ENCODE measurements around the gene CFAP251.
A peak's percentile ranks its signal among the peaks of the same experiment; 100 is the strongest.
"Not testable (repeated sequence)": the region's sequence is repeated elsewhere in the genome, so short reads cannot be mapped to it uniquely, and the experiment has no call there.

CFAP251 gene

DNA sequence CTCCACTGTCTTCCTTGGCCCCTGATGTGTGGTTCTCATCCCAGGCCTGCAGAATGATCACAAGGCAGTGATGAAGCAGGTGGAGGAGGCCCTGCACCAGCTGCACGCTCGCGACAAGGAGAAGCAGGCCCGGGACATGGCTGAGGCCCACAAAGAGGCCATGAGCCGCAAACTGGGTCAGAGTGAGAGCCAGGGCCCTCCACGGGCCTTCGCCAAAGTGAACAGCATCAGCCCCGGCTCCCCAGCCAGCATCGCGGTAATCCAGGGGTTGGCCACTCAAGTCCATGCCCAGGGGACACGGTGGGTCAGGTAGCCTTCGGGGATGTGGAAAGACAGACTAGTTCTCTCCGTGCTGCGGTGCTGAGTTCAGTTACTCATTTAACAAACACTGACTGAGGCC, 18.8 kb upstream of the CFAP251 start:
- no peak for FAIRE-seq
- DNase-seq (ENCODE audit: insufficient read length, low spot score): no peak

DNA sequence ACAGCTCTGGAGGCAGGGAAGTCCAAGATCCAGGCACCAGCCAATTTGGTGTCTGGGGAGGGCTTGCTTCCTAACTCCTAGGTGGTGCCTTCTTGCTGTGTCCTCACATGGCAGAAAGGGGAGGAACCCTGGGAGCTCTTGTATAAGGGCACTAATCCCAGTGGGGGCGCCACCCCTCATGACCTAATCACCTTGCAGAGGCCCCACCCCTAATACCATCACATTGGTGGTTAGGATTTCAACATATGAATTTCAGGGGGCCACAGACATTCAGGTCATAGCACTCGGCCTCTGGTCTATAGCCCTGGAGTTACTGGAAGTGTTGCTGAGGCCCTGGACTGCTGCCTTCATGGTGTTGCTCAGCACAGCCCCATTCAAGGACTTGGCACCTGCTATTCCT, 15.2 kb upstream of the CFAP251 start:
- DNase-seq (ENCODE audit: insufficient read length, low spot score) (no peak), FAIRE-seq (no peak)

DNA sequence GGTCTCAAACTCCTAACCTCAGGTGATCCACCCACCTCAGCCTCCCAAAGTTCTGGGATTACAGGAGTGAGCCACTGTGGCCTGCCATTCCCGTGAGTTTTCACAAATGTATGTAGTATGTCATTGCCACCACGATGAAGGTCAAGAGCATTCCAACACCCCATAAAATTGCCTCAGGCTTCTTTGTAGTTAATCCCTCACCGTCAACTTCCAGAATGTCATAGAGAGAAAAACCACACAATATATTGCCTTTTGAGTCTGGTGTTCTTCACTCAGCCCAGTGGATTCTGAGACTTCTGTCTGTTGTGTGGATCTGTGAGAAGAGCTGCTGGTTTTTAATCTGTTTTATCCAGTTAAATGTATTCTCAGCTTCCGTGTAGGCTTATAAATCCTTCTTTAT, 12.6 kb upstream of the CFAP251 start:
- no peak for FAIRE-seq
- peak; percentile 45 for DNase-seq (ENCODE audit: insufficient read length, low spot score)

DNA sequence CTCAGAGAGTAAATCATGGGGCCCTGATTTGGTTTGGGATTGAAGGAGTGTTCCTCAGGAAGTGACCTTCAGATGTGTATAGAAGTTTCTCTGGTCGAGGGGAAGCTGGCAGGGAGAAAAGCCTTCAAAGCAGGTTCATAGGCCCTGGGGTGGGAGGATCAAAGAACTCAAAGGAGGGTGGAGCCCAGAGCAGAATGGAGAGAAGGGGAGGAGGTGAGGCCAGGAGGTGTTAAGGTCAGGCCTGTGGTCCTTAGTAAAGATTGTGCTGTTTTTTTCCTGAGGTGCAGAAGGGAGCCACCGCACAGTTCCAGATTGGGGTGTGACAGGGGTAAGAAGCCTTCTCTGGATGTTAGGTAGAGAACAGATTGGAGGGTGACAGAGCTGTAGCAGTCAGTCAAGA, 9.7 kb upstream of the CFAP251 start:
- DNase-seq (ENCODE audit: insufficient read length, low spot score) (no peak), FAIRE-seq (no peak)

DNA sequence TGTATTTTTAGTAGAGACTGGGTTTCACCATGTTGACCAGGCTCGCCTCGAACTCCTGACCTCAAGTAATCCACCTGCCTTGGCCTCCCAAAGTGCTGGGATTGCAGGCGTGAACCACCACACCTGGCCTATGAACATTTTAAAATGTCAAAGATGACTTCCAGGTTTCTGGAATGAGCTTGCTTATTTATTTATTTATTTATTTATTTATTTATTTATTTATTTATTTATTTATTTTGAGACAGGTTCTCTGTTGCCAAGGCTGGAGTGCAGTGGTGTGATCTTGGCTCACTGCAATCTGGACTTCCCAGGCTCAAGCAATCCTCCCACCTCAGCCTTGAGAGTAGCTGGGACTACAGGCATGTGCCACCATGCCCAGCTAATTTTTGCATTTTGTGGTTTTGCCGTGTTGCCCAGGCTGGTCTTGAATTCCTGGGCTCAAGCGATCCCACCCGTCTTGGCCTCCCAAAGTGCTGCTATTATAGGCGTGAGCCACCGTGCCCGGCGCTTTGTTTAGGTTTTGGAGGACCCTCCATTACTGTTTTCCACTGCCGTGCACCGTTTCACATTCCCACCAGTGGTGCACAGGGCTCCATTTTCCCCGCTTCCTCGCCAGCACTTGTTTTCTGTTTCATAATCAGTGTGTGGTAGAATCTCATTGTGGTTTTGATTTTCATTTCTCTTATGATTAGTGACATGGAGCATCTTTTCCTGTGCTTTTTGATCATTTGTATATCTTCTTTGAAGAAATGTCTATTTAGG, 6.4 kb upstream of the CFAP251 start:
- DNase-seq (ENCODE audit: insufficient read length, low spot score) (no peak), FAIRE-seq (no peak)

DNA sequence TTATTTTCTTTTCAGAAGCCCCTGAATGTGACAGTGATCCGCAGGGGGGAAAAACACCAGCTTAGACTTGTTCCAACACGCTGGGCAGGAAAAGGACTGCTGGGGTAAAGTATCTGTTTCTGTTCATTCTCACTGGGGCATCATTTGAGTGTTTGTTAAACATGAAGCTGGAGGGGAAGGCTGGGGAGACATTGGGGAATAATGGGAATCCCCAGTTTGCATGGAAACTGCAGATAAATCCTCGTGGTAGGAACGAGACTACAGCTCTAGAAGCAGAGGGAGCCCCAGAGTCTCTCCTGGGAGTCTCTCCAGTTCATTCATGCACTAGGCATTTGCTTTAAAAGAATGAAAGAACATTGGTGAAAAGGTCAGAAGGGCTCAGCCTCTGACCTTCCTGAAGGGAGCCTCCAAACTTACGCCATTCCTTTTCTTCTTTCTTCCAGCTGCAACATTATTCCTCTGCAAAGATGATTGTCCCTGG, 2.5 kb upstream of the CFAP251 start:
- DNase-seq (ENCODE audit: insufficient read length, low spot score) (no peak), FAIRE-seq (no peak)

DNA sequence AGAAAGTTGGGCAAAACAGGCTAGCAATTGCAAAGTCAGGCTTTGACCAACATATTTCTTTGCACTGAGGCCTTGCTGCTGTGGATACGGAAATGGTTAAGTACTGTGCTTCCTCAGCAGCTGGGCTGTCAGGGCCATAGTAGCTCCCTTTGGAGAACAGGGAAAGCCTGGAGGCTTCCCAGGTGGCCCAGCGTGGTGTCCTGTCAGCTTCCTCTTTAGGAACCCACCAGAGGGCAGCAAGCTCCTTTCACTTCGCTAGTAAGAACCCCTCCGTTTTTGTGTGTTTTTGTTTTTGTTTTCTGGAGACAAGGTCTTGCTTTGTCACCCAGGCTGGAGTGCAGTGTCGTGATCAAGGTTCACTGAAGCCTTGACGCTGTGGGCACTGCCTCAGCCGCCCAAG, 1.7 kb upstream of the CFAP251 start:
- FAIRE-seq: no peak

DNA sequence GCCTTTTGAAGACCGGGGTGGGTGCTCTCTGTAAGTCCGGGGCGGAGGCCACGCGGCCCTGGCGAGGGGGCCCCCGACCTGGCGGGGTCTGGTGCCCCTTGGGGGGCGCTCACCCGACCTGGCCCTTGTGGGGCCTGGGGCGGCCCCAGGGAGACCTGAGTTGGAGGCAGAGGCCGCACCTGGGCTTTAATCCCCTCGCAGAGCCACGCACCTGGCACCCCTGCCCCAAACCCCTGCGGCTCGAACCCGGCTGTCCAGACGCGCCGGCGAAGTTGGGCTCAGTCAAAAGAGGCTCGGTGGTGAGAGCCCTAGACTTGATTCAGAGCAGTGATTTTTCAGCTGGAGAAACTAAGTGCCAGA, 267 bp downstream of the CFAP251 start:
- DNase-seq (ENCODE audit: insufficient read length, low spot score) (no peak), FAIRE-seq (no peak)

More for the DNA sequence above, 1.7 kb upstream of the CFAP251 start:
- peak; percentile 32 for DNase-seq (ENCODE audit: insufficient read length, low spot score)

DNA sequence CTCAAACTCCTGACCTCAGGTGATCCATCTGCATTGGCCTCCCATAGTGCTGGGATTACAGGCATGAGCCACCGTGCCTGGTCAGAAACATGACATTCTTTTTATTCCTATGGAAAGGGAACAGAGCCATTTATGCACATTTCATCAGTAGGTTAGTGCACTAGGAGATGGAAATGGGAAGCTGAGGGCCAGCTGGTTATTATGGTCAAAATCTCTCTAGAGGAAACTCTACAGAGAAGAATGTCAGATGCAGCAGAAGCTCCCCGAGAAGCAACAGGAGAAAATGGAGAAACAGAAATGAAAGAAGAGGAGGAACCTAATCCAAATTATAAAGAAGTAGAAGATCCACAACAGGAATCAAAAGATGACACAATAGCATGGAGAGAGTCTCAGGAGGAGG, 2.7 kb downstream of the CFAP251 start:
- DNase-seq (ENCODE audit: insufficient read length, low spot score) (no peak), FAIRE-seq (no peak)

DNA sequence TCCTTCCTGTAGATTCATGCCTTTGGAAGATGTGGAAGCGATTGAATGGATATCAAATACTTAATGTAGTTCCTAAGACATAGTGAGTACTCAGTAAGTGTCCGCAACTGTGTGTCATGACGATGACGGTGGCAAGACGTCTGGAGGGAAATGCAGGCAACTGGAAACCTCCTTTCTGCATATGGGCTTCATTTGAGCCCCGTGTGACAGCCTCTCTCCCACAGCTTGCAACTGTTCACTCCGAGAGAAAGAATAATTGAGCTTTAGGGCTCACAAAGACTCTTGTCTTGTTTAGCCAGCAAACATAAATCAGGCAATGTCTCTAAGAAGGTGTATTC, 6.9 kb downstream of the CFAP251 start:
- FAIRE-seq: no peak
- no peak for DNase-seq (ENCODE audit: insufficient read length, low spot score)

DNA sequence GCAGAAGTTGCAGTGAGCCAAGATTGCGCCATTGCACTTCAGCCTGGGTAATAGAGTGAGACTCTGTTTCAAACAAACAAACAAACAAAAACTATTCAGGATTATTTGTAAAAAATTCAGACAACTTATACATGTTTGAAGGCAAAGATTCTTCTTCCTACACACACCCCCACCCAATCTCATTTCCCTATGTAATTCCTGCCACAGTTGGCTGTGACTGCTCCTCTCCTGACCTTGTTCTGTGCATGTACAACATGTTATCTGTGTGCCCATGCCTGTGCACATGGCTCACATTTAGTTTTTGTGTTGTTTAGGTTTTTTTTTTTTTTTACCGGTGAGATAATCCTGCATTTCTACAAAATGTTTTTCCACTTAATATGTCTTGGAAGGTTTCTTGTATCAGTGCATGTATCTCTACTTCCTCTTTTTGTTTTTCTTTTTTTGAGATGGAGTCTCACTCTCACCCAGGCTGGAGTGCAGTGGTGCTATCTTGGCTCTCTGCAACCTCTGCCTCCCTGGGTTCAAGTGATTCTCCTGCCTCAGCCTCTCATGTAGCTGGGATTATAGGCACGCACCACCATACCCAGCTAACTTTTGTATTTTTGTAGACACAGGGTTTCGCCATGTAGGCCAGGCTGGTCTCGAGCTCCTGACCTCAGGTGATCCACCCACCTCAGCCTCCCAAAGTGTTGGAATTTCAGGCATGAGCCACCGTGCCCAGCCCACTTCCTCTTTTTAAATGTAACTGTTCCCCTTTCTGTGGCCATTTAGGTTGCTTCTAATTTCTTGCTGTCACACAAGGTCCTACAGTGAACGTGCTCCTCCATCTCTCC, 8.7 kb downstream of the CFAP251 start:
- FAIRE-seq: no peak

DNA sequence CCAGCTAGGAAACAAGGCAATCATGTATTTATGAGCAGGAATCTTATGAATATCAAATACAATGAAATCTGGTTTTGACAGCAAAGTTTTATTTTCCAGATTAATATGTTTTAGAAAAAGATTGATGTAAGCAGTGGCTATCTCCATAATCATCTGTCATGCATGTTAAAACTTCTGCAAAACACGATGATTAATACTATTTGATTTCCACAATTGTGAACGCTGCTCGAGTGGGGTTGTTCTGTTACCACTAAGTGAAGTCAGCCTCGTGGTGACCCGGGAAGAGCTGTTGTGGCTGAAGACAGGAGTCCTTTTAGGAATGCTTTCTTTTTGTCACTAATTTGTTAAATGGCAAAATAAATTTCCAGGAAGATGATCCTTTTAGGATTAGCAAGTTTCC, 9.4 kb downstream of the CFAP251 start:
- FAIRE-seq: no peak

More for the DNA sequence above, 8.7 kb downstream of the CFAP251 start:
- no peak for DNase-seq (ENCODE audit: insufficient read length, low spot score)

DNA sequence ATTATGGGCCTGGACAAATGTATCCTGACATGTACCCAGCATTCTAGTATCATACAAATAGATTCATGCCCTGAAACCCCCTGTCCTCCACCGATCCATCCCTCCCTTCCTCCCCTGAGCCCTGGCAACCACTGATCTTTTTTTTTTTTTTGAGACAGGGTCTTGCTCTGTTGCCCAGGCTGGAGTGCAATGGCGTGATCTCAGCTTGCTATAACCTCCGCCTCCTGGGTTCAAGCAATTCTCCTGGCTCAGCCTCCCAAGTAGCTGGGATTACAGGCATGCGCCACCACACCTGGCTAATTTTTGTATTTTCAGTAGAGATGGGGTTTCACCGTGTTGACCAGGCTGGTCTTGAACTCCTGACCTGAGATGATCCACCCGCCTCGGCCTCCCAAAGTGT, 11.2 kb downstream of the CFAP251 start:
- DNase-seq (ENCODE audit: insufficient read length, low spot score); FAIRE-seq: not testable (repeated sequence)

More for the DNA sequence above, 9.4 kb downstream of the CFAP251 start:
- DNase-seq (ENCODE audit: insufficient read length, low spot score): no peak

DNA sequence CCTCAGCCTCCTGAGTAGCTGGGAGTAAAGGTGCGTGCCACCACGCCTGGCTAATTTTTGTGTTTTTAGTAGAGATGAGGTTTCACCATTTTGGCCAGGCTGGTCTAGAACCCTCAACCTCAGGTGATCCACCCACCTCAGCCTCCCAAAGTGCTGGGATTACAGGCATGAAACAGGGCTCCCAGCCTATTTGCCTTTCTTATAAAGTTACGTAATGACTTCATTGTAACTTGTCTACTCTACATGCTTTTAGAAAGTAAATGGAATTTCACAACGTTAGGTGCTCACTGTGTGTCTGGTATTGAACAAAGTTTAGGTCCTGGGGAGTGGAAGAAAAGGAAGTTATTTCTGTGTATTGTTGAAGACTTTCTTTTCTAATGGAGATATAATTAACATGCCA, 12.5 kb downstream of the CFAP251 start:
- no peak for FAIRE-seq
- DNase-seq (ENCODE audit: insufficient read length, low spot score): no peak

DNA sequence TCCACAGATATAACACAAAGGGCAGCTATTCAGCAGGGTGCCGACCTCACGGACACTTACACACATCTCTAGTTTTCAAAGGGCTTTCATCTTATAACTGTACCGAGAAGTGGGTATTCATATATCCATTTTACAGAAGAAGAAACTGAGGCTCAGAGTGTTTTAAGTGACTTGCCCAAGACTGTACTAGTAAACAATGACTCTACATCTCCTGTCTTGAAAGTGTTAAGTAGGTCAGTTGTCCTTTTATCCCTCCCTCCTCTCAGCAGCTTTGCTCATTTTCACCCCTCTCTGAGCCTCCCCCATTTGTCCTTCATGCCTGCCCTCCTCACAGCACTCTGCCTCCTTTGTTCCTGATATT, 13.8 kb downstream of the CFAP251 start:
- no peak for FAIRE-seq

DNA sequence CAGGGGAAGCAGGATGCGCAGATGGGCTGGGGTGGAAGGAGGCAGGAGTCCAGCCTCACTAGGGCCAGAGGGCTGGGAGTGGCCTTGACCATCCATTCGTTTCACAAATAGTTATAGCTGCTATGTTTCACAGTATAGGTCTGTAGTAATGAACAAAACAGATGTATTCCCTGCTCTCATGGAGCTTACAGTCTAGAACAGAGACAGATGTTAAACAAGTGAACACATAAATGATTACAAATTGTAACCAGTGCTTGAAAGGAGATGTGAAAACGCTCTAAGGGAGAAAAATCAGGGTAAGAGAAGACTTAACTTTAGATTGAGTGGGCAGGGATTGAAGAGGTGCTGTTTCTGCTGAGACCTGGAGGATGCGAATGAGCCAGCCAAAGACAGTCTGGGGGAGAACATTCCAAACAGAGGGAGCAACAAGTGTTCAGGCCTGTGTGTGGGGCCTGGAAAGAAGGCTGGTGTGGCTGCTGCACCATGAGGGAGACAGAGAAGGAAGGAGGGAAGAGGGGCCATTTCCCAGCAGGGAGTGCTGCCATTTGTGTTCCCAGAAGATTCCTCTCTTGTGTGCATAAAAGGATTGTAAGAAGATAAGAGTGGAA, 14.6 kb downstream of the CFAP251 start:
- FAIRE-seq: no peak
- no peak for DNase-seq (ENCODE audit: insufficient read length, low spot score)

More for the DNA sequence above, 13.8 kb downstream of the CFAP251 start:
- no peak for DNase-seq (ENCODE audit: insufficient read length, low spot score)

DNA sequence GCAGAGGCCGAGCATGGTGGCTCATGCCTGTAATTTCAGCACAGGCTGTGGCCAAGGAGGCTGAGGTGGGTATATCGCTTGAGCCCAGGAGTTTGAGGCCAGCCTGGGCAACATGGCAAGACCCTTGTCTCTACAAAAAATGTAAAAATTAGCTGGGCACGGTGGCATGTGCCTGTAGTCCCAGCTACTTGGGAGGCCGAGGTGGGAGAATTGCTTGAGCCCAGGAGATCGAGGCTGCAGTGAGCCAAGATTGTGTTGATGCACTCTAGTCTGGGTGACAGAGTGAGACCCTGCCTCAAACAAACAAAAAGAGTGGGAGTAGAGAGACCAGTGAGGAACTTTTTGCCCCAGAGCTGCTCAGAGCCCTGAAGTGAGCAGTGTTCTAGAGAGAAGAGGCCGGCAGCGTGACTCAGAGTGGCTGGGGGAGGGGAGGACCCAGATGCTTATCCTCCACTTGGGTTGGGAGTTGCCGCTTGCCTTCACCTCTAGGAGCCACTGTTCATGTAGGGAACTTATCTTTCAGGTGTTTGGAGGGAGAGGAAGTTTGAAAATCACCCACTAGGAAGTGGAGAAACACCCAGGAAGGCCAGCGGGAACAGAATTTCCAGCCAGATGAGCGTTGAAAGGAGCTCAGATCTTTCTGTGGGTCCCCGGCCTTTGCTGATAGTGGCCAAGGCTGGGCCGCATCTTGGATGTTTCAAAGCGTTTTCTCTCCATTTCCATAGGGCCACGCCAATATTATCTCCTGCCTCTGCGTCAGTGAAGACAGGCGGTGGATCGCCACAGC, 15.3 kb downstream of the CFAP251 start:
- FAIRE-seq: no peak
- peak; percentile 39 for DNase-seq (ENCODE audit: insufficient read length, low spot score)

DNA sequence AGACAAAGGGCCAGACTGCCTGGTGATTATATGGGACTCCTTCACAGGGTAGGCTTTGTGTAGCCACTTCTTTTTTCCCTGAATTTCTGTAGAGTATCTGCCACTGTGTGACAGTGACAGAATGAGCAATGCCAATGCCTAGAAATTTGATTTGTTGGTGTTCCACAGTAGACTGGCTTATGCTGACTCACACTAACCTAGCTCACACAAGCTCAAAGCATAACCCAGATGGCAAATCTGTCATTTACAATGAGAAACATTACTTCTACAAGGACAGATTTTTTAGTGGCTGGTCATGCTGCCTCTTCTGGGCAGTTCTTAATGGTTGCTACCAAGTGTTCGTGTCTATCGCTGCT, 15.9 kb downstream of the CFAP251 start:
- FAIRE-seq (no peak), DNase-seq (ENCODE audit: insufficient read length, low spot score) (no peak)

DNA sequence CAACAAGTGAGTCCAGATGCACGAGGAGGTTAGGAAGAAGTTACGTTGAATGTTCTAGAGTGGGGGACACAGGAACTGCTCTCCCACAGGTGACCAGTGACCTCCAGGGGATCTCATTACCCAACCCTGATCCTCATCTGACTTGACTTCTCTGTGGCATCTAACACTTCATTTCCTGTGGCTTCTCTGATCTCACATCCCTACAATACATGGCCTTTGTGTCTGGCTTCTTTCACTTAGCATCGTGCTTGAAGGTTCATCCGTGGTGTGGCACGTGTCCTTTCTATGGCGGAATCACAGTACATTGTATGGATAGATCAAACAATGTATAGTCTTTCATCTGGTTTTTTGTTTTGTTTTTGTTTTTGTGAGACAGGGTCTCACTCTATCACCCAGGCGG, 19.3 kb downstream of the CFAP251 start:
- DNase-seq (ENCODE audit: insufficient read length, low spot score) (no peak), FAIRE-seq (no peak)

DNA sequence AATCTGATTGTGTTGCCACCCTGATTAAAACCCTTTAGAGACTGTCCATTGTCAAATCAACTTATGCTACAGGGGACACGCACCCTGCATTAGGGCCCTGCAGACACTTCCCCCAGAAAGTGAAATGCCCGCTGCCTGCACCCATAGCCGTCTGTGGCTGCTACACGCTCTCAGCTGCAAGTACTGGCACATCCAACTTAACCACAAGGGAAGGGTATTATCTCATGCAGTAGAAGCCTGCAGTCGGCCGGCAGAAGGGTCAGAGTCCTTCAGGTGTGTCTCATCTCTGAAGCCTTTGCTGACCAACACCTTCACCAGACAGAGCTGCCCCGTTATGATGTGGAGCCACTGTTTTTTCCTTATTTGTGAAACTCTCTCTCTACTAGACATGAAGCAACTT, 20.8 kb downstream of the CFAP251 start:
- FAIRE-seq (no peak), DNase-seq (ENCODE audit: insufficient read length, low spot score) (no peak)
